ENCODE measurements around the gene TMIGD3. TPM values are rescaled to one million over a fixed set of nuclear protein-coding genes. Genes with fewer than 3 reads are reported as not detected.

TMIGD3 gene
- total RNA-seq, 1 experiment from 2014 or later, result not detected

- intact Hi-C loops (cut with micrococcal nuclease; ENCODE audit: unreplicated experiment) (no loop called here), in situ Hi-C loops (cut with HindIII; ENCODE audit: low pct_unique_long_range_greater_than_20kb, low sequenced_read_pairs) (no loop called here)
- no peaks in the 10 kb centered on the region for H3K4me1 ChIP-seq (ENCODE audit: control insufficient read depth, insufficient read depth, low read length)
- ChIA-PET POLR2A (no interaction called here), CTCF (no interaction called here)
- no peak overlapping the region for H3K4me3 ChIP-seq (ENCODE audit: low read depth in 2 of 2, low read length in 2 of 2)
- ATAC-seq, result no peak
- H3K36me3 ChIP-seq (ENCODE audit: control insufficient read depth, insufficient read depth, low read length), result no peaks in the 10 kb centered on the region; the same call in 1 of the 2 replicates
- no peak for DNase-seq (ENCODE audit: low read depth, low spot score)
- H3K27me3 ChIP-seq (ENCODE audit: control insufficient read depth, insufficient read depth, low read length), result no peaks in the 10 kb centered on the region
- TF ChIP-seq REST (IDR thresholded peaks at IDR 0.05; ENCODE audit: insufficient read depth in 1 of 2, low read depth in 2 of 2, low read length in 1 of 2) (no peak), CTCF (IDR thresholded peaks at IDR 0.05) (no peak), SIN3A (IDR thresholded peaks at IDR 0.05; ENCODE audit: borderline replicate concordance, insufficient read depth, low read depth, low read length) (no peak)
- no TSS peak for BruUV-seq (replicated peaks)
- no peaks in the 10 kb centered on the region for H3K9me3 ChIP-seq (ENCODE audit: control insufficient read depth, insufficient read depth, low read depth, low read length)
- H3K27ac ChIP-seq (ENCODE audit: low read length), result no peak overlapping the region
These were observed 37.7 kb downstream of the TMIGD3 start for GRCh38 chr1:111465754-111466153.

GRCh38 chr1:111463029-111463683 lies 40.3 kb downstream of the TMIGD3 start:
- intact Hi-C loops (cut with micrococcal nuclease; ENCODE audit: unreplicated experiment), result no loop called here
- Histone ChIP-seq H3K4me1 (ENCODE audit: control insufficient read depth, insufficient read depth, low read length) (no peaks in the 10 kb centered on the region), H3K9me3 (ENCODE audit: control insufficient read depth, insufficient read depth, low read depth, low read length) (no peaks in the 10 kb centered on the region), H3K27me3 (ENCODE audit: control insufficient read depth, insufficient read depth, low read length) (no peaks in the 10 kb centered on the region), H3K36me3 (ENCODE audit: control insufficient read depth, insufficient read depth, low read length) (peaks cover 12% of the 10 kb centered on the region), H3K27ac (ENCODE audit: low read length) (no peak overlapping the region), H3K4me3 (ENCODE audit: low read depth in 2 of 2, low read length in 2 of 2) (no peak overlapping the region)
- DNase-seq (ENCODE audit: low read depth, low spot score), result no peak
- TF ChIP-seq CTCF (IDR thresholded peaks at IDR 0.05) (no peak), REST (IDR thresholded peaks at IDR 0.05; ENCODE audit: insufficient read depth in 1 of 2, low read depth in 2 of 2, low read length in 1 of 2) (no peak), SIN3A (IDR thresholded peaks at IDR 0.05; ENCODE audit: borderline replicate concordance, insufficient read depth, low read depth, low read length) (no peak), TCF7L2 (IDR thresholded peaks at IDR 0.05; ENCODE audit: low read depth, low read length) (no peak), POLR2AphosphoS5 (IDR thresholded peaks at IDR 0.05; ENCODE audit: low read depth, low read length) (no peak)
- no TSS peak for BruUV-seq (replicated peaks)
- in situ Hi-C loops (cut with HindIII; ENCODE audit: low pct_unique_long_range_greater_than_20kb, low sequenced_read_pairs), result no loop called here
- ChIA-PET CTCF (no interaction called here), POLR2A (no interaction called here)
- no peak for ATAC-seq
